HAP-1 (cell line): Measurements from ENCODE around the gene AGBL4.

Source experiments
- DNase-seq, 2 experiments: peaks; one replicate each; pipeline ENCODE4 v3.0.0-alpha.2; 2016 to 2020; ENCODE audit warnings: low spot score in 2 of 2
- H3K27me3 ChIP-seq: fragments of 250-450 bp; sonication (Bioruptor Pico); 2 replicates; pipeline ENCODE4 v1.5.1; 2020; ENCODE audit warnings: low read depth, mild to moderate bottlenecking, moderate library complexity
- H3K36me3 ChIP-seq: fragments of 250-450 bp; sonication (Bioruptor Pico); replicated peaks from 2 replicates; pipeline ENCODE4 v1.5.1; 2020; ENCODE audit warnings: mild to moderate bottlenecking
- H3K4me1 ChIP-seq: fragments of 250-450 bp; sonication (Bioruptor Pico); 2 replicates; pipeline ENCODE4 v1.5.1; 2020; ENCODE audit warnings: mild to moderate bottlenecking
- H3K4me3 ChIP-seq: fragments of 250-450 bp; sonication (Bioruptor Pico); 2 replicates; pipeline ENCODE4 v1.5.1; 2020; ENCODE audit warnings: mild to moderate bottlenecking, moderate library complexity
- H3K9me3 ChIP-seq: fragments of 250-450 bp; sonication (Bioruptor Pico); 2 replicates; pipeline ENCODE4 v1.5.1; 2020; ENCODE audit warnings: mild to moderate bottlenecking, moderate library complexity
- in situ Hi-C: fragments of 300-500 bp; cut with MboI; formaldehyde crosslinking; loops from 3 replicates; pipeline ENCODE4 v1.14.3; 2020; ENCODE audit warnings: low sequenced_read_pairs, inconsistent platforms, mixed read lengths

Gene AGBL4

DNA sequence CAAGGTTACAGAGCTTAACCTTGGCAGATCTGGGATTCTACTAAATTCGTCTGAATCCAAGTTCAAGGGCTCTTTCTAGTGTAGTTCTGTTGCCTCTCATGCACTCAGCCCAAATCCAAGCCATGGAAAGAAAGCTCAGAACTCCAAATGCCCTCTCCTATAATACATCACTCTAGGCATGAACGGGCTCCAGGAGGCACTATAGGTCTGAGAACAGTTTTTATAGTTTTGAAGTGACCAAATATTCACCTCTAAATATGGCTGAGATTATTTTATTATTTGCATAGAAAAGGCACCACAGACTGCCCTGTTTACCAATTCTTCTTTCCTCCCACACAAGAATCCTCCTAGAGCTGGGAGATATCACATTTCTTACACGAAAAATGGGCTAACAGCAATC lies 919.2 kb downstream of the AGBL4 start:
- no peak for DNase-seq
- in situ Hi-C loops = no loop called here
- H3K4me1 ChIP-seq = no peaks in the 10 kb centered on the region

GRCh38 chr1:49102752-49103151 lies 921.0 kb downstream of the AGBL4 start:
- Histone ChIP-seq H3K4me3 (no peak overlapping the region), H3K36me3 (no peaks in the 10 kb centered on the region), H3K27me3 (no peaks in the 10 kb centered on the region), H3K4me1 (no peaks in the 10 kb centered on the region), H3K9me3 (no peaks in the 10 kb centered on the region)
- in situ Hi-C loops = no loop called here
- DNase-seq = no peak

More for the DNA sequence above, 919.2 kb downstream of the AGBL4 start:
- Histone ChIP-seq H3K4me3 (no peak overlapping the region), H3K36me3 (no peaks in the 10 kb centered on the region), H3K27me3 (no peaks in the 10 kb centered on the region), H3K9me3 (no peaks in the 10 kb centered on the region)

- Histone ChIP-seq H3K4me3 (no peak overlapping the region), H3K27me3 (no peaks in the 10 kb centered on the region), H3K4me1 (no peaks in the 10 kb centered on the region), H3K9me3 (no peaks in the 10 kb centered on the region; the same call in 1 of the 2 replicates), H3K36me3 (no peaks in the 10 kb centered on the region)
- no peak for DNase-seq
- in situ Hi-C loops = no loop called here
These were observed 924.9 kb downstream of the AGBL4 start for GRCh38 chr1:49098866-49099265.

- Histone ChIP-seq H3K4me3 (no peak overlapping the region), H3K9me3 (no peaks in the 10 kb centered on the region), H3K4me1 (no peaks in the 10 kb centered on the region), H3K36me3 (no peaks in the 10 kb centered on the region), H3K27me3 (no peaks in the 10 kb centered on the region)
- in situ Hi-C loops = no loop called here
- no peak for DNase-seq
These were observed 937.4 kb downstream of the AGBL4 start for GRCh38 chr1:49086327-49086726.

GRCh38 chr1:49085079-49085478 lies 938.7 kb downstream of the AGBL4 start:
- no peaks in the 10 kb centered on the region for H3K4me1 ChIP-seq
- no peaks in the 10 kb centered on the region for H3K27me3 ChIP-seq
- H3K4me3 ChIP-seq = no peak overlapping the region
- no peak for DNase-seq
- no peaks in the 10 kb centered on the region for H3K9me3 ChIP-seq
- no peaks in the 10 kb centered on the region for H3K36me3 ChIP-seq
- in situ Hi-C loops = no loop called here

DNA sequence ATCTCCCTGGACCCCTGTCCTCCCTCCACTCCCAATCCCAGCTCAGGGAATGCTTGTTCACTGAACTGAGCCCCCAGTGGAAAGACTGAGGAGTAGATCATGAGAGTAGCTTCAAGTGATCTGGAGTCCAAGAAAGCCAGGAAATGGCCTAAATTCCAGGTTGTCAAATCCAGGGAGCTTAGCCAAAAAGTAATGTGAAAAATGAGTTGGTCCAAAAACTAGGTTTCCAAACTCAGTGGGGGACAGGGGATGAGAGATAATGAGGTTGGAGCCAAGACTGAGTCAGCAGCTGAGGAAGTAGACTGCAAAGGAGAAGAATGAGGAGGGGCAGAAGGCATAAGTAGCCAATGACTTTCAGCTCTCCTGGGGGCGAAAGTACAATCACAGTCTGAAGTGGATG lies 963.0 kb downstream of the AGBL4 start:
- H3K4me1 ChIP-seq = no peaks in the 10 kb centered on the region
- no peak for DNase-seq
- no peaks in the 10 kb centered on the region for H3K36me3 ChIP-seq
- H3K9me3 ChIP-seq = no peaks in the 10 kb centered on the region
- in situ Hi-C loops = no loop called here
- H3K4me3 ChIP-seq = no peak overlapping the region
- no peaks in the 10 kb centered on the region for H3K27me3 ChIP-seq

- no peaks in the 10 kb centered on the region for H3K9me3 ChIP-seq
- no peaks in the 10 kb centered on the region for H3K27me3 ChIP-seq
- H3K4me3 ChIP-seq = no peak overlapping the region
- DNase-seq = no peak
- H3K36me3 ChIP-seq = no peaks in the 10 kb centered on the region
- in situ Hi-C loops = no loop called here
- no peaks in the 10 kb centered on the region for H3K4me1 ChIP-seq
These were observed 964.7 kb downstream of the AGBL4 start for GRCh38 chr1:49059087-49059486.

DNA sequence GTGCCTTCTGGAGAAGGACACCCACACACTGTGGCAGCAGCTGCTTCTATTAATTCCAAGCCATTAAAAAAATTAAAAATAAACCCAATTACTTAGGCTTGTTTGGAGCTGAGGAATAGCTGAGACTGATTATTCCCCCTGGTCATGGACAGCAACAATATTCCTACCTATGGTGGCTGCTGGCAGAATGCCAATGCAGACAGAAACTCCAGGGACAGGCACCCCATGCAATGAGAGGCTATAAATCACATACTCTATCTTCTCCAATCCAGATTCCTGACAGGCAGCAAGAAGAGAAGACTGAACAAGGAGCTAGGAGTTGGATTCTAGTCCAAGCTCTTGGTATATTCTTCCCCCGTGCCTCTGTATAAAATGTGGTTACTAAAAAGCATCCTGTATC lies 971.7 kb downstream of the AGBL4 start:
- Histone ChIP-seq H3K4me1 (no peaks in the 10 kb centered on the region), H3K27me3 (no peaks in the 10 kb centered on the region), H3K9me3 (no peaks in the 10 kb centered on the region), H3K4me3 (no peak overlapping the region), H3K36me3 (no peaks in the 10 kb centered on the region)
- in situ Hi-C loops = no loop called here
- DNase-seq = no peak

DNA sequence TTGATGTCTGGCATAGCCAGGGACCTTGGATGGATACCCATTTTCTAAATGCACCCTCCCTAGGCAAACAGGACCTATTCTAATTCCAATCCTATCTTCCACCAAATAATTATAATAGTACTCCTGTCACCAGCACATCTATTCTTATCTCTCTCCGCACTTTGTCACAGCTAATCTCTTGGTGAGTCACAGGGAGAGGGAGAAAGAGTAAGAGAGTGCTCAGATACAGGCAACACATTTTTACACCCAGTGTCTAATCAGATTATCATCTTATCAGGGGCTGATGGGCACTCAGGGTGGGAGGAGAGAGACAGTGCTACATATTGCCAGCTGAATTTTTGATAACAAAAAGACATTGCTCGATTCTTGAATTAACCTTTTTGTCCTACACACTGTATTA lies 972.1 kb downstream of the AGBL4 start:
- no peak overlapping the region for H3K4me3 ChIP-seq
- DNase-seq = no peak
- no peaks in the 10 kb centered on the region for H3K27me3 ChIP-seq
- in situ Hi-C loops = no loop called here
- no peaks in the 10 kb centered on the region for H3K36me3 ChIP-seq
- H3K4me1 ChIP-seq = no peaks in the 10 kb centered on the region
- no peaks in the 10 kb centered on the region for H3K9me3 ChIP-seq

- Histone ChIP-seq H3K4me3 (no peak overlapping the region), H3K4me1 (no peaks in the 10 kb centered on the region), H3K9me3 (no peaks in the 10 kb centered on the region), H3K27me3 (no peaks in the 10 kb centered on the region), H3K36me3 (no peaks in the 10 kb centered on the region)
- no peak for DNase-seq
- in situ Hi-C loops = no loop called here
These were observed 973.7 kb downstream of the AGBL4 start for GRCh38 chr1:49050041-49050440.

DNA sequence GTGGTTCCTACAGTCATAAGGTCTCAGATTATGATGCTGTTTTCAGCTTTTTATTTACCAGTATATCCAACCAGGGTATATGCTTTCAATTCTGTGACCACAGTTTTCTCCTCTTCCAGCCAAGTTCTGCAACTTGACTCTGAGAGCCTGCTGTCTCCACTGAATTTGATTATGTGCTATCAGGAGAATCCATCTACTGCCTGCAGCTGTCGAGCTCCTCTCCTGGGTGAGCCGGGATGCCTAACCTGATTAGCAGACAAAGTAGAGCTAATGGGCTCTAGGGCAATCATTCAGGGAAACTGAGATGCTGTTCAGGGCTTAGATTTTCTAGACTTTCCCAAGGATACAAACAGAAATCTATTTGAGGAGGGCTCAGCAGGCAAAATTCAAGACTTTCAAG lies 975.6 kb downstream of the AGBL4 start:
- in situ Hi-C loops = no loop called here
- H3K9me3 ChIP-seq = no peaks in the 10 kb centered on the region

GRCh38 chr1:49046305-49046704 lies 977.4 kb downstream of the AGBL4 start:
- no peak overlapping the region for H3K4me3 ChIP-seq
- H3K27me3 ChIP-seq = no peaks in the 10 kb centered on the region
- H3K4me1 ChIP-seq = no peaks in the 10 kb centered on the region
- H3K36me3 ChIP-seq = no peaks in the 10 kb centered on the region
- DNase-seq = no peak
- H3K9me3 ChIP-seq = no peaks in the 10 kb centered on the region
- in situ Hi-C loops = no loop called here

More for the DNA sequence above, 975.6 kb downstream of the AGBL4 start:
- no peak for DNase-seq
- no peaks in the 10 kb centered on the region for H3K27me3 ChIP-seq
- no peaks in the 10 kb centered on the region for H3K36me3 ChIP-seq
- H3K4me3 ChIP-seq = no peak overlapping the region
- H3K4me1 ChIP-seq = no peaks in the 10 kb centered on the region

DNA sequence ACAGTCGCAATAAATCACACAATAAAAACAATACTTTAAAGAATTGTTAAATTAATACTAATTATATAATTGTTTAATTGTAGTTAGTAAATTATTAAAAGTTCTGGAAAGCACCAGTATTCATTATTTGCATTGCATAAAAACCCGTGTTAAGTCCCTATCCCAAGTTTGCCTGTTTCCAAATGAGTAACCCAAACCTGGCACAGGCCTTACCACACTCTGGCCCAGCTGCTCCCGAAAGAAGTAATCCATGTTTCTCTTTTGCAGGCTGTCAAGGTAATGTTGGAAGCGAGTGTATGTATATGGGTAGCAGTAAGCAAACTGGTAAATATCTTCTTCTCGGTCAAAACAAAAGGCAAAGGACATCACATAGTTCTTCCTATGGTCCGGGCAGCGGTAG lies 978.4 kb downstream of the AGBL4 start:
- DNase-seq = no peak
- H3K27me3 ChIP-seq = no peaks in the 10 kb centered on the region
- no peaks in the 10 kb centered on the region for H3K36me3 ChIP-seq
- no peaks in the 10 kb centered on the region for H3K4me1 ChIP-seq
- no peak overlapping the region for H3K4me3 ChIP-seq
- in situ Hi-C loops = no loop called here
- no peaks in the 10 kb centered on the region for H3K9me3 ChIP-seq

- no peaks in the 10 kb centered on the region for H3K9me3 ChIP-seq
- H3K4me3 ChIP-seq = no peak overlapping the region
- in situ Hi-C loops = no loop called here
- DNase-seq = no peak
- H3K4me1 ChIP-seq = no peaks in the 10 kb centered on the region
- H3K36me3 ChIP-seq = no peaks in the 10 kb centered on the region
- H3K27me3 ChIP-seq = no peaks in the 10 kb centered on the region
These were observed 987.1 kb downstream of the AGBL4 start for GRCh38 chr1:49036700-49037099.

DNA sequence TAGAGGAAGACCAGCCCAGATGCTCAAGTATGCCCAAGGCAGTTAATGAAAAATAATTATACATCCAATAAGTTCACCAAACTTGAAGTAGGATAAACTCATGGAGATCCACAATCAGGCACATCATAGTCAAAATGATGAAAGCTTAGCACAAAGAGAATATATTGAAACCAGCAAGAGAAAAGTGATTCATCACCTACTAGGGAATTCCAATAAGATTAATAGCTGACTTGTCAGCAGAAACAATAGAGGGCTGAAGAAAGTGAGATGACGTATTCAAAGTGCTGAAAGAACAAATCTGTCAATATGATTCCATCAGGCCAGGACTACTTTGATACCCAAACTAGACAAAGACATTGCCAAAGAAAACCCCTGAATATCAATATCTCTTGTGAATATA lies 995.4 kb downstream of the AGBL4 start:
- DNase-seq = no peak
- no peaks in the 10 kb centered on the region for H3K27me3 ChIP-seq
- no peak overlapping the region for H3K4me3 ChIP-seq
- H3K9me3 ChIP-seq = no peaks in the 10 kb centered on the region
- in situ Hi-C loops = no loop called here
- H3K4me1 ChIP-seq = no peaks in the 10 kb centered on the region
- H3K36me3 ChIP-seq = no peaks in the 10 kb centered on the region
